ENCODE results near the gene C5. TPM values are rescaled to one million over a fixed set of nuclear protein-coding genes. Genes with fewer than 3 reads are reported as not detected.

Gene C5
- total and polyA plus RNA-seq, 8 donors: 5.2 to 29.9 (median 14.6) TPM

DNA sequence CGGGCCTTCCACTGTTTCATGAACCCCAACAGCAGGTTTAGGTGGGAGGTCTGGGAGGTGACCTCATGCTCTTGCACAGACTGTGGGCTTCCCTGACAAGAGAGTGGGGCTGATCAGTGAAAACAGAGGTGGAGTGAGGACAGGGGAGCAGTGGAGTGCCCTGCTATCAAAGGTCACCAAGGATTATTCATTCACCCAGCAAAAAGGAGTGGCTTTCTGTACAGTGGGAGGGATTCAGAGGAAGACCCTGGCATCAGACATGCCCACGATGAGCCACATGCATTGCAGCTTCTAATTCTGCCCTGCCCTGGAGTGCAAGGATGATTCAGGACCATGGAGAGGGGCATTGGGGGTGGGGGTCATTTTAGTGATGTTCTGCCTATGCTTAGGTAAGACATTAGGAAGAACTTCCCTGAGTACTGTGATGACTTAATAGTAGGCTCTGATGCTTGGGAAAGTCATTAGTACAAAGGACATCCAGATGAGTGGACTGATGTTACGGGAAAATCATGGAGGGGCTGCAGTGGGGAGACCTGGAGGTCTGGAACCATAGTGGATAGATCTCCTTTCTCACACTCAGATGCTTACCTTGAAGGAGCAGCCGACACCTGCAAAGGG is 136.3 kb downstream of the C5 start:
- WGBS, 2 donors: 84 to 91% methylated on average over 4 of the region's 4 CpGs
- intact Hi-C loops (cut with DNase I): no loop called here
- Histone ChIP-seq H3K9me3 (no peaks in the 10 kb centered on the region), H3K27ac (no peak overlapping the region), H3K27me3 (no peaks in the 10 kb centered on the region), H3K4me3 (no peak overlapping the region), H3K4me1 (no peaks in the 10 kb centered on the region), H3K36me3 (no peaks in the 10 kb centered on the region)
- ATAC-seq (no peak), FAIRE-seq (no peak), DNase-seq (no peak)
- no peak for TF ChIP-seq CTCF (IDR thresholded peaks at IDR 0.05)

GRCh38 chr9:120912958-120913646 is 137.0 kb downstream of the C5 start:
- Histone ChIP-seq H3K4me1 (no peaks in the 10 kb centered on the region), H3K9me3 (no peaks in the 10 kb centered on the region), H3K27me3 (no peaks in the 10 kb centered on the region), H3K27ac (no peak overlapping the region), H3K36me3 (no peaks in the 10 kb centered on the region), H3K4me3 (no peak overlapping the region)
- no peak for ATAC-seq
- FAIRE-seq: no peak
- no peak for DNase-seq
- no peak for TF ChIP-seq CTCF (IDR thresholded peaks at IDR 0.05)
- 87 to 89% methylated on average over 12 to 13 of the region's 13 CpGs for WGBS, 2 donors
- intact Hi-C loops (cut with DNase I): no loop called here

GRCh38 chr9:120911295-120911837 is 138.7 kb downstream of the C5 start:
- no peaks in the 10 kb centered on the region for H3K27me3 ChIP-seq
- no peak for ATAC-seq
- WGBS, 2 donors: 85 to 91% methylated on average over 9 of the region's 9 CpGs
- intact Hi-C loops (cut with DNase I): no loop called here
- no peaks in the 10 kb centered on the region for H3K9me3 ChIP-seq
- no peaks in the 10 kb centered on the region for H3K4me1 ChIP-seq
- TF ChIP-seq CTCF (IDR thresholded peaks at IDR 0.05): no peak
- DNase-seq: no peak
- no peaks in the 10 kb centered on the region for H3K36me3 ChIP-seq
- FAIRE-seq: no peak
- no peak overlapping the region for H3K27ac ChIP-seq
- H3K4me3 ChIP-seq: no peak overlapping the region

DNA sequence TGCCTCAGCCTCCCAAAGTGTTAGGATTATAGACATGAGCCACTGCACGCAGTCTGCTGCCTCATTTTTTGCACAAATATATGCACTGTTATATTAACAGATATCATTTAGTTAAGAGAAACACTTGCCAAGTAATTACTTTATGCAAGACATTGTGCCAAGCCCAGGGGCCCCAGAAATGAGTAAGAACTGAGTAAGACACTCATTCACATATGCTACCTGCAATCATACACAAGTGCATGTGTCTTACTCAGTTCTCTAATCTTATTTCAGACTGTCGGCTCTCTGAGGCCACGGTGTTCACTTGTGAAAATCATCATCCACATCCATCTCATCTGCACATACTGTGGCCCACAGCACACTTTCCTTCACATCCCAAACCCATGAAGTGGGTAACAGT is 139.4 kb downstream of the C5 start:
- intact Hi-C loops (cut with DNase I): no loop called here
- ATAC-seq: no peak
- no peak for FAIRE-seq
- no peak for DNase-seq
- Histone ChIP-seq H3K4me3 (no peak overlapping the region), H3K4me1 (no peaks in the 10 kb centered on the region), H3K27ac (no peak overlapping the region), H3K27me3 (no peaks in the 10 kb centered on the region), H3K36me3 (no peaks in the 10 kb centered on the region), H3K9me3 (no peaks in the 10 kb centered on the region)
- 85 to 95% methylated on average over 3 of the region's 3 CpGs for WGBS, 2 donors
- no peak for TF ChIP-seq CTCF (IDR thresholded peaks at IDR 0.05)

DNA sequence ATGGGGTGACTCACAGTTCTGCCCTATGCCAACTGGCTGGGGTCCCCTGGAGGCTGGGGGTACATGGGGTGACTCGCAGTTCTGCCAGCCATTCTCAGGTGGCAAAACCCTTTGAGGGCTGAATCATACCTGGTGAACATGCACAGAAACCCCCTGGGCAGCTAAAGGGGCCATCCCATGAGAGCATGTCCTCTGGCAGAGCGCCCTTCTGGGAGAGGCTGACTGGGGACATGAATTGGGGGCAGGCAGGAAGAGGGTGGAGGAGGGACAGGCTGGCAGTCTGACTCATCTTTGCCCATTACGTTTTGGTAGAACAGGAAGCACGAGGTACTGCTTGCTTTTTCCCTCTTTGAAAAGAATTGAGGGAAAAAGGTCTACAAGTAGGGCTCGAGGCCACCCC is 140.2 kb downstream of the C5 start:
- Histone ChIP-seq H3K36me3 (no peaks in the 10 kb centered on the region), H3K27me3 (no peaks in the 10 kb centered on the region), H3K9me3 (no peaks in the 10 kb centered on the region), H3K27ac (no peak overlapping the region), H3K4me1 (no peaks in the 10 kb centered on the region), H3K4me3 (no peak overlapping the region)
- intact Hi-C loops (cut with DNase I): no loop called here
- FAIRE-seq (no peak), DNase-seq (no peak), ATAC-seq (no peak)
- 68 to 83% methylated on average over 5 of the region's 5 CpGs for WGBS, 2 donors
- no peak for TF ChIP-seq CTCF (IDR thresholded peaks at IDR 0.05)
